Duodenal mucosa (tissue), 2 donors: ENCODE data around the gene FDXR.

Experiments
- H3K27ac ChIP-seq: one replicate; pipeline ENCODE4 v1.7.0; 2013; ENCODE audit warnings: low read depth, low read length
- H3K27me3 ChIP-seq, 2 donors: one replicate each; pipeline ENCODE4 v1.7.0; 2013; ENCODE audit warnings: low read length in 2 of 2, control low read depth in 1 of 2; ENCODE audit not compliant: insufficient read depth in 2 of 2, control insufficient read depth in 1 of 2
- H3K36me3 ChIP-seq, 2 donors: one replicate each; pipeline ENCODE4 v1.7.0; 2013; ENCODE audit warnings: low read length in 2 of 2, control low read depth in 1 of 2; ENCODE audit not compliant: insufficient read depth in 2 of 2, control insufficient read depth in 1 of 2
- H3K4me1 ChIP-seq, 2 donors: one replicate each; pipeline ENCODE4 v1.7.0; 2013; ENCODE audit warnings: low read length in 2 of 2, control low read depth in 1 of 2; ENCODE audit not compliant: insufficient read depth in 2 of 2, control insufficient read depth in 1 of 2
- H3K4me3 ChIP-seq, 2 donors: one replicate each; pipeline ENCODE4 v1.7.0; 2013; ENCODE audit warnings: low read length in 2 of 2, low read depth in 1 of 2
- H3K9ac ChIP-seq, 2 donors: one replicate each; pipeline ENCODE4 v1.7.0; 2013; ENCODE audit warnings: low read length in 2 of 2, low read depth in 1 of 2
- H3K9me3 ChIP-seq, 2 donors: one replicate each; pipeline ENCODE4 v1.7.0; 2013; ENCODE audit warnings: low read length in 2 of 2, control low read depth in 1 of 2; ENCODE audit not compliant: control insufficient read depth in 1 of 2

FDXR gene

GRCh38 chr17:74836191-74836590 is 36.6 kb downstream of the FDXR start:
- H3K9ac ChIP-seq = no peak overlapping the region
- no peaks in the 10 kb centered on the region for H3K9me3 ChIP-seq
- H3K4me1 ChIP-seq = peaks cover 10 to 14% of the 10 kb centered on the region in 2 donors
- no peaks in the 10 kb centered on the region for H3K27me3 ChIP-seq
- H3K27ac ChIP-seq = no peak overlapping the region
- H3K36me3 ChIP-seq = peaks cover 7 to 12% of the 10 kb centered on the region in 2 donors
- no peak overlapping the region for H3K4me3 ChIP-seq

- Histone ChIP-seq H3K27ac (no peak overlapping the region), H3K4me3 (no peak overlapping the region), H3K4me1 (peaks cover 8 to 10% of the 10 kb centered on the region in 2 donors), H3K9ac (no peak overlapping the region), H3K27me3 (no peaks in the 10 kb centered on the region), H3K9me3 (no peaks in the 10 kb centered on the region), H3K36me3 (peaks cover 7 to 16% of the 10 kb centered on the region in 2 donors)
These were observed 39.1 kb downstream of the FDXR start for GRCh38 chr17:74833501-74834377.

- H3K27me3 ChIP-seq = no peaks in the 10 kb centered on the region
- no peaks in the 10 kb centered on the region for H3K9me3 ChIP-seq
- no peak overlapping the region for H3K27ac ChIP-seq
- H3K9ac ChIP-seq = no peak overlapping the region
- peaks cover 8 to 10% of the 10 kb centered on the region in 2 donors for H3K4me1 ChIP-seq
- H3K4me3 ChIP-seq = no peak overlapping the region
- peaks cover 7 to 13% of the 10 kb centered on the region in 2 donors for H3K36me3 ChIP-seq
These were observed 40.4 kb downstream of the FDXR start for GRCh38 chr17:74832421-74832820.

- Histone ChIP-seq H3K4me3 (no peak overlapping the region), H3K27me3 (no peaks in the 10 kb centered on the region), H3K9ac (no peak overlapping the region)
These were observed 41.2 kb downstream of the FDXR start for GRCh38 chr17:74831444-74832146.

GRCh38 chr17:74830861-74831260 is 41.9 kb downstream of the FDXR start:
- H3K4me1 ChIP-seq = peaks cover 8 to 10% of the 10 kb centered on the region in 2 donors
- H3K27me3 ChIP-seq = no peaks in the 10 kb centered on the region
- H3K4me3 ChIP-seq = no peak overlapping the region
- H3K9me3 ChIP-seq = no peaks in the 10 kb centered on the region
- H3K27ac ChIP-seq = no peak overlapping the region
- peaks cover 0 to 12% of the 10 kb centered on the region in 2 donors for H3K36me3 ChIP-seq
- no peak overlapping the region for H3K9ac ChIP-seq

More at GRCh38 chr17:74831444-74832146, 41.2 kb downstream of the FDXR start:
- H3K4me1 ChIP-seq = peaks cover 8 to 10% of the 10 kb centered on the region in 2 donors
- no peaks in the 10 kb centered on the region for H3K9me3 ChIP-seq
- H3K27ac ChIP-seq = no peak overlapping the region
- H3K36me3 ChIP-seq = peaks cover 6 to 13% of the 10 kb centered on the region in 2 donors

- H3K9ac ChIP-seq = no peak overlapping the region
- H3K4me1 ChIP-seq = peaks cover 10% of the 10 kb centered on the region in 2 donors
- H3K9me3 ChIP-seq = no peaks in the 10 kb centered on the region
- H3K36me3 ChIP-seq = peaks cover 0 to 24% of the 10 kb centered on the region in 2 donors
- H3K27me3 ChIP-seq = no peaks in the 10 kb centered on the region
- no peak overlapping the region for H3K27ac ChIP-seq
- H3K4me3 ChIP-seq = no peak overlapping the region
These were observed 45.0 kb downstream of the FDXR start for GRCh38 chr17:74827800-74828199.

GRCh38 chr17:74825952-74826719 is 46.7 kb downstream of the FDXR start:
- Histone ChIP-seq H3K4me3 (no peak overlapping the region), H3K4me1 (peaks cover 0 to 3% of the 10 kb centered on the region in 2 donors), H3K9ac (no peak overlapping the region), H3K27me3 (no peaks in the 10 kb centered on the region), H3K9me3 (no peaks in the 10 kb centered on the region), H3K27ac (no peak overlapping the region), H3K36me3 (peaks cover 0 to 24% of the 10 kb centered on the region in 2 donors)

GRCh38 chr17:74824961-74825627 is 47.7 kb downstream of the FDXR start:
- H3K9ac ChIP-seq = no peak overlapping the region
- H3K9me3 ChIP-seq = no peaks in the 10 kb centered on the region
- peaks cover 0 to 3% of the 10 kb centered on the region in 2 donors for H3K4me1 ChIP-seq
- H3K4me3 ChIP-seq = no peak overlapping the region
- H3K27ac ChIP-seq = no peak overlapping the region
- H3K36me3 ChIP-seq = peaks cover 3 to 35% of the 10 kb centered on the region in 2 donors
- no peaks in the 10 kb centered on the region for H3K27me3 ChIP-seq

GRCh38 chr17:74822939-74823367 is 49.8 kb downstream of the FDXR start:
- Histone ChIP-seq H3K4me1 (peaks cover 0 to 3% of the 10 kb centered on the region in 2 donors), H3K9me3 (no peaks in the 10 kb centered on the region), H3K36me3 (peaks cover 14 to 37% of the 10 kb centered on the region in 2 donors), H3K4me3 (no peak overlapping the region), H3K27me3 (no peaks in the 10 kb centered on the region), H3K9ac (no peak overlapping the region), H3K27ac (no peak overlapping the region)
